Measurements from ENCODE around the gene JPT2.

The JPT2 gene

GRCh38 chr16:1639860-1640259 lies 38.2 kb upstream of the JPT2 start:
- Histone ChIP-seq H3K36me3 (ENCODE audit: control insufficient read depth in 1 of 2, insufficient read depth in 2 of 2, low read length in 2 of 2) (peaks cover 65 to 69% of the 10 kb centered on the region in 2 donors), H3K9me3 (ENCODE audit: control insufficient read depth in 1 of 2, low read length in 2 of 2) (no peaks in the 10 kb centered on the region), H3K4me1 (ENCODE audit: control insufficient read depth in 1 of 2, insufficient read depth in 2 of 2, low read length in 2 of 2) (no peaks in the 10 kb centered on the region), H3K27me3 (ENCODE audit: low read depth, low read length) (no peaks in the 10 kb centered on the region), H3K4me3 (ENCODE audit: low read depth in 1 of 2, low read length in 2 of 2) (no peak overlapping the region), H3K27ac (ENCODE audit: low read length) (no peak overlapping the region)

GRCh38 chr16:1640261-1640941 lies 37.7 kb upstream of the JPT2 start:
- Histone ChIP-seq H3K4me3 (ENCODE audit: low read depth in 1 of 2, low read length in 2 of 2) (no peak overlapping the region), H3K27ac (ENCODE audit: low read length) (no peak overlapping the region), H3K36me3 (ENCODE audit: control insufficient read depth in 1 of 2, insufficient read depth in 2 of 2, low read length in 2 of 2) (peaks cover 63 to 73% of the 10 kb centered on the region in 2 donors), H3K27me3 (ENCODE audit: low read depth, low read length) (no peaks in the 10 kb centered on the region), H3K9me3 (ENCODE audit: control insufficient read depth in 1 of 2, low read length in 2 of 2) (no peaks in the 10 kb centered on the region), H3K4me1 (ENCODE audit: control insufficient read depth in 1 of 2, insufficient read depth in 2 of 2, low read length in 2 of 2) (no peaks in the 10 kb centered on the region)

- no peak overlapping the region for H3K4me3 ChIP-seq (ENCODE audit: low read depth in 1 of 2, low read length in 2 of 2)
- H3K9me3 ChIP-seq (ENCODE audit: control insufficient read depth in 1 of 2, low read length in 2 of 2): no peaks in the 10 kb centered on the region
- H3K36me3 ChIP-seq (ENCODE audit: control insufficient read depth in 1 of 2, insufficient read depth in 2 of 2, low read length in 2 of 2): peaks cover 72 to 80% of the 10 kb centered on the region in 2 donors
- H3K27me3 ChIP-seq (ENCODE audit: low read depth, low read length): no peaks in the 10 kb centered on the region
- no peak overlapping the region for H3K27ac ChIP-seq (ENCODE audit: low read length)
- no peaks in the 10 kb centered on the region for H3K4me1 ChIP-seq (ENCODE audit: control insufficient read depth in 1 of 2, insufficient read depth in 2 of 2, low read length in 2 of 2)
These were observed 36.8 kb upstream of the JPT2 start for GRCh38 chr16:1641261-1641660.

- no peak overlapping the region for H3K27ac ChIP-seq (ENCODE audit: low read length)
- H3K36me3 ChIP-seq (ENCODE audit: control insufficient read depth in 1 of 2, insufficient read depth in 2 of 2, low read length in 2 of 2): peaks cover 74 to 80% of the 10 kb centered on the region in 2 donors
- H3K27me3 ChIP-seq (ENCODE audit: low read depth, low read length): no peaks in the 10 kb centered on the region
- no peaks in the 10 kb centered on the region for H3K9me3 ChIP-seq (ENCODE audit: control insufficient read depth in 1 of 2, low read length in 2 of 2)
- H3K4me3 ChIP-seq (ENCODE audit: low read depth in 1 of 2, low read length in 2 of 2): no peak overlapping the region
- no peaks in the 10 kb centered on the region for H3K4me1 ChIP-seq (ENCODE audit: control insufficient read depth in 1 of 2, insufficient read depth in 2 of 2, low read length in 2 of 2)
These were observed 35.9 kb upstream of the JPT2 start for GRCh38 chr16:1642148-1642547.

GRCh38 chr16:1642753-1643152 lies 35.3 kb upstream of the JPT2 start:
- Histone ChIP-seq H3K4me1 (ENCODE audit: control insufficient read depth in 1 of 2, insufficient read depth in 2 of 2, low read length in 2 of 2) (no peaks in the 10 kb centered on the region), H3K27me3 (ENCODE audit: low read depth, low read length) (no peaks in the 10 kb centered on the region), H3K9me3 (ENCODE audit: control insufficient read depth in 1 of 2, low read length in 2 of 2) (no peaks in the 10 kb centered on the region), H3K4me3 (ENCODE audit: low read depth in 1 of 2, low read length in 2 of 2) (no peak overlapping the region), H3K36me3 (ENCODE audit: control insufficient read depth in 1 of 2, insufficient read depth in 2 of 2, low read length in 2 of 2) (peaks cover 73 to 78% of the 10 kb centered on the region in 2 donors), H3K27ac (ENCODE audit: low read length) (no peak overlapping the region)

GRCh38 chr16:1643521-1643920 lies 34.6 kb upstream of the JPT2 start:
- Histone ChIP-seq H3K4me1 (ENCODE audit: control insufficient read depth in 1 of 2, insufficient read depth in 2 of 2, low read length in 2 of 2) (no peaks in the 10 kb centered on the region), H3K27ac (ENCODE audit: low read length) (no peak overlapping the region), H3K4me3 (ENCODE audit: low read depth in 1 of 2, low read length in 2 of 2) (no peak overlapping the region), H3K36me3 (ENCODE audit: control insufficient read depth in 1 of 2, insufficient read depth in 2 of 2, low read length in 2 of 2) (peaks cover 65 to 70% of the 10 kb centered on the region in 2 donors), H3K27me3 (ENCODE audit: low read depth, low read length) (no peaks in the 10 kb centered on the region), H3K9me3 (ENCODE audit: control insufficient read depth in 1 of 2, low read length in 2 of 2) (no peaks in the 10 kb centered on the region)

DNA sequence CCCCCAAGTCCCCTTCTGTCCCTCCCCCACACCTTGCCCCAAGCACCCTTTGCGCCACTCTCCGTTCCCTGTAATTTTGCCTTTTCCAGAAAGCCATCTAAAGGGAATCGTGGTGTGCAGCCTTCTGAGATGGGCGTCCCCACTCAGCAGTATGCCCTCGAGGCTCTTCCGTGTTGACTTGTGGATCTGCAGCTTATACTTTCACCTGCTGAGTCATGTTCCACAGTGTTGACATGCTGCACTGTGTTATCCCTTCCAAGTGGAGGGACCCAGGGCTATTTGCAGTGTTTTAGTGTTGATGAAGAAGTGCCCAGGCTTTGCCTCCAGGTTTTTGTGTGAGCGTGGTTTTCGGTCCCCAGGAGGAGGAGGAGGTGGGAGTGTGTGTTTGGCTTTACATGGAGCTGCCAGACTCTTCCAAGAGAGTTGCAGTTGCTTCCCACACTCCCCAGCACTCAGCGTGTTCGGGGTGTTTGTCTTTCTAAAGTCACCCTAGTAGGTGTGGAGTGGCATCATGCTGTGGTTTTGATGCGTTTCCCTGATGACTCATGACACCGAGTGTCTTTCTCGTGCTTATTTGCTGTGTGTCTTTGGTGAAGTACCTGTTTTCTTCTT lies 32.1 kb upstream of the JPT2 start:
- H3K4me1 ChIP-seq (ENCODE audit: control insufficient read depth in 1 of 2, insufficient read depth in 2 of 2, low read length in 2 of 2): no peaks in the 10 kb centered on the region
- H3K27ac ChIP-seq (ENCODE audit: low read length): no peak overlapping the region
- H3K9me3 ChIP-seq (ENCODE audit: control insufficient read depth in 1 of 2, low read length in 2 of 2): no peaks in the 10 kb centered on the region
- no peak overlapping the region for H3K4me3 ChIP-seq (ENCODE audit: low read depth in 1 of 2, low read length in 2 of 2)
- no peaks in the 10 kb centered on the region for H3K27me3 ChIP-seq (ENCODE audit: low read depth, low read length)
- peaks cover 46 to 47% of the 10 kb centered on the region in 2 donors for H3K36me3 ChIP-seq (ENCODE audit: control insufficient read depth in 1 of 2, insufficient read depth in 2 of 2, low read length in 2 of 2)

DNA sequence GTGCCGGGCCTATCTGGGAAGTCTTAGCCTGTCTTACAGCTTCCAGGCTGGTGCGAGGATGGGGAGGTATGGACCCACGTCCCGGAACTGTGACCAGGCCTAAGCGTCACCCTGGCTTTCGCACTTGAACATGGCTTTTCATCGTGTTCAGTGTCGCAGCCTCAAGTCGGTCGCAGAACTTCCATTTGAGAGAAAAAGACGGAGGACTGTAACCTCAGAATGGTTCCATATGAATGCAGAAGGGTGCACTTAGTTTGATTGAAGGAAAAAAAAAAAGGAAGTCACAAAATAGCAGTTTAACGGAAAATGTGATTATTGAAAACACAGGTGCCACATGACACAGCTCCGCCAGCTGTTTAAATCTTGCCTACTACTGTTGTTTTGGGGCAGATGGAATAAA lies 30.2 kb upstream of the JPT2 start:
- H3K27ac ChIP-seq (ENCODE audit: low read length): no peak overlapping the region
- H3K9me3 ChIP-seq (ENCODE audit: control insufficient read depth in 1 of 2, low read length in 2 of 2): no peaks in the 10 kb centered on the region
- H3K4me3 ChIP-seq (ENCODE audit: low read depth in 1 of 2, low read length in 2 of 2): no peak overlapping the region
- H3K36me3 ChIP-seq (ENCODE audit: control insufficient read depth in 1 of 2, insufficient read depth in 2 of 2, low read length in 2 of 2): peaks cover 33 to 38% of the 10 kb centered on the region in 2 donors
- no peaks in the 10 kb centered on the region for H3K27me3 ChIP-seq (ENCODE audit: low read depth, low read length)
- no peaks in the 10 kb centered on the region for H3K4me1 ChIP-seq (ENCODE audit: control insufficient read depth in 1 of 2, insufficient read depth in 2 of 2, low read length in 2 of 2)

DNA sequence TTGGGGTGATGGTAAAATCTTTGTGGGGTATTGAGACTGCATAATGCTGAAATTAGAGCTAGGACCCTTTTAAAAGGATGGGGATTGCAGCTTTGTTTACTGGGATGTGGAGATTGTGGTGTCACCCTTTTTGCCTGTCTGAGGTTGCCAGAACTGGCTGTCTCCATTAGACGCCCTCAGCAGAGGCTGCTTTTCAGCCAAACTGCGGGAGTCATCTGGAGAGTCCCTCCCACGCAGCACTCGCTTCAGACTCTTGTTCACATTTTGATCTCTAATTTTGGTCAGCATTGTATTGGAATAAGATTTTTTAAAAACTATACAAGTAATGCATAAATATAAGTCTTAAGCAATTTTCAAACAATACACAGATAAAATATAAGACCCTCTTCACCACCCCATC lies 27.9 kb upstream of the JPT2 start:
- no peaks in the 10 kb centered on the region for H3K27me3 ChIP-seq (ENCODE audit: low read depth, low read length)
- H3K4me1 ChIP-seq (ENCODE audit: control insufficient read depth in 1 of 2, insufficient read depth in 2 of 2, low read length in 2 of 2): no peaks in the 10 kb centered on the region
- no peak overlapping the region for H3K4me3 ChIP-seq (ENCODE audit: low read depth in 1 of 2, low read length in 2 of 2)
- no peak overlapping the region for H3K27ac ChIP-seq (ENCODE audit: low read length)
- peaks cover 28 to 38% of the 10 kb centered on the region in 2 donors for H3K36me3 ChIP-seq (ENCODE audit: control insufficient read depth in 1 of 2, insufficient read depth in 2 of 2, low read length in 2 of 2)
- no peaks in the 10 kb centered on the region for H3K9me3 ChIP-seq (ENCODE audit: control insufficient read depth in 1 of 2, low read length in 2 of 2)

GRCh38 chr16:1651094-1651973 lies 26.7 kb upstream of the JPT2 start:
- H3K36me3 ChIP-seq (ENCODE audit: control insufficient read depth in 1 of 2, insufficient read depth in 2 of 2, low read length in 2 of 2): peaks cover 25 to 40% of the 10 kb centered on the region in 2 donors
- no peaks in the 10 kb centered on the region for H3K4me1 ChIP-seq (ENCODE audit: control insufficient read depth in 1 of 2, insufficient read depth in 2 of 2, low read length in 2 of 2)
- H3K4me3 ChIP-seq (ENCODE audit: low read depth in 1 of 2, low read length in 2 of 2): no peak overlapping the region
- no peaks in the 10 kb centered on the region for H3K27me3 ChIP-seq (ENCODE audit: low read depth, low read length)
- no peak overlapping the region for H3K27ac ChIP-seq (ENCODE audit: low read length)
- H3K9me3 ChIP-seq (ENCODE audit: control insufficient read depth in 1 of 2, low read length in 2 of 2): no peaks in the 10 kb centered on the region

- H3K9me3 ChIP-seq (ENCODE audit: control insufficient read depth in 1 of 2, low read length in 2 of 2): no peaks in the 10 kb centered on the region
- peaks cover 24 to 46% of the 10 kb centered on the region in 2 donors for H3K36me3 ChIP-seq (ENCODE audit: control insufficient read depth in 1 of 2, insufficient read depth in 2 of 2, low read length in 2 of 2)
- no peaks in the 10 kb centered on the region for H3K4me1 ChIP-seq (ENCODE audit: control insufficient read depth in 1 of 2, insufficient read depth in 2 of 2, low read length in 2 of 2)
- H3K4me3 ChIP-seq (ENCODE audit: low read depth in 1 of 2, low read length in 2 of 2): no peak overlapping the region
- no peaks in the 10 kb centered on the region for H3K27me3 ChIP-seq (ENCODE audit: low read depth, low read length)
- no peak overlapping the region for H3K27ac ChIP-seq (ENCODE audit: low read length)
These were observed 26.1 kb upstream of the JPT2 start for GRCh38 chr16:1651974-1652312.

All from muscle layer of duodenum (tissue), 2 donors.